Astrocyte of the cerebellum (primary cell): ENCODE data around the gene PDE4D.

Source experiments
- DNase-seq: peaks from one replicate; pipeline ENCODE4 v3.0.0-alpha.2; 2011; ENCODE audit warnings: low read depth
- H3K4me3 ChIP-seq: 2 replicates; pipeline ENCODE4 v1.5.1; 2011; ENCODE audit warnings: mild to moderate bottlenecking, low read depth, low read length, moderate library complexity
- in situ Hi-C: cut with HindIII; loops from 2 replicates; pipeline ENCODE4 v1.10.0; 2017; ENCODE audit warnings: low sequenced_read_pairs
- TF ChIP-seq, protein P1 (sequence below): IDR thresholded peaks from 2 replicates; pipeline ENCODE4 v1.5.1; 2012; ENCODE audit warnings: low read length, low read depth, moderate library complexity, mild to moderate bottlenecking; ENCODE audit errors: missing control alignments

Gene PDE4D

GRCh38 chr5:59458966-59459729 is 434.4 kb downstream of the PDE4D start:
- H3K4me3 ChIP-seq = no peak overlapping the region
- in situ Hi-C loops = no loop called here
- TF ChIP-seq, protein P1, sequence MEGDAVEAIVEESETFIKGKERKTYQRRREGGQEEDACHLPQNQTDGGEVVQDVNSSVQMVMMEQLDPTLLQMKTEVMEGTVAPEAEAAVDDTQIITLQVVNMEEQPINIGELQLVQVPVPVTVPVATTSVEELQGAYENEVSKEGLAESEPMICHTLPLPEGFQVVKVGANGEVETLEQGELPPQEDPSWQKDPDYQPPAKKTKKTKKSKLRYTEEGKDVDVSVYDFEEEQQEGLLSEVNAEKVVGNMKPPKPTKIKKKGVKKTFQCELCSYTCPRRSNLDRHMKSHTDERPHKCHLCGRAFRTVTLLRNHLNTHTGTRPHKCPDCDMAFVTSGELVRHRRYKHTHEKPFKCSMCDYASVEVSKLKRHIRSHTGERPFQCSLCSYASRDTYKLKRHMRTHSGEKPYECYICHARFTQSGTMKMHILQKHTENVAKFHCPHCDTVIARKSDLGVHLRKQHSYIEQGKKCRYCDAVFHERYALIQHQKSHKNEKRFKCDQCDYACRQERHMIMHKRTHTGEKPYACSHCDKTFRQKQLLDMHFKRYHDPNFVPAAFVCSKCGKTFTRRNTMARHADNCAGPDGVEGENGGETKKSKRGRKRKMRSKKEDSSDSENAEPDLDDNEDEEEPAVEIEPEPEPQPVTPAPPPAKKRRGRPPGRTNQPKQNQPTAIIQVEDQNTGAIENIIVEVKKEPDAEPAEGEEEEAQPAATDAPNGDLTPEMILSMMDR = no peak
- no peak for DNase-seq

- in situ Hi-C loops = no loop called here
- DNase-seq = no peak
- TF ChIP-seq, protein P1 = no peak
- no peak overlapping the region for H3K4me3 ChIP-seq
Observed at GRCh38 chr5:59458321-59458720, 435.2 kb downstream of the PDE4D start.

GRCh38 chr5:59449905-59450644 is 443.5 kb downstream of the PDE4D start:
- no peak overlapping the region for H3K4me3 ChIP-seq
- TF ChIP-seq, protein P1 = no peak
- in situ Hi-C loops = no loop called here
- no peak for DNase-seq

- no peak for DNase-seq
- TF ChIP-seq, protein P1 = no peak
- in situ Hi-C loops = no loop called here
- H3K4me3 ChIP-seq = no peak overlapping the region
Observed at GRCh38 chr5:59446356-59446755, 447.2 kb downstream of the PDE4D start.

GRCh38 chr5:59445741-59446140 is 447.8 kb downstream of the PDE4D start:
- TF ChIP-seq, protein P1 = no peak
- H3K4me3 ChIP-seq = no peak overlapping the region
- in situ Hi-C loops = no loop called here
- DNase-seq = no peak

DNA sequence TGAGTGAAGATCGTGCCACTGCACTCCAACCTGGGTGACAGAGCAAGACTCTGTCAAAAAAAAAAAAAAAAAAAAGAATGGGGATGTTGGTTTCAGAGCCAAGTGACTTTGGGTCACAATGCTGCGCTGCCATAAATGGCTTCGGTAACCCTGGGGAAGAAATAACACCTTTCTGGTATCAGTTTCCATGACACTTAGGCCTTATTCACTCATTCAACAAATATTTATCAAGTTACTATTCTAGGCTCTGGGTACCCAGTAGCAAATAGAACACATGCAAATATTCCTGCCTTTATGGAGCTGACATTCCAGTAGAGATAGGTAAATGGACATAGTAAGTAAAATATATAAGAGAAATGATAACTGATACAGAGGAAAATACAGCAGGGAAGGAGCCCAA is 454.2 kb downstream of the PDE4D start:
- in situ Hi-C loops = no loop called here
- H3K4me3 ChIP-seq = no peak overlapping the region
- DNase-seq = no peak
- TF ChIP-seq, protein P1 = no peak
